H1 (cell line): ENCODE data around the gene ARHGEF28. TPM values are rescaled to one million over a fixed set of nuclear protein-coding genes. Genes with fewer than 3 reads are reported as not detected.

ENCODE experiments used
- CTCF ChIA-PET: fragments of 300-600 bp; sonication (Branson Sonifier 250); formaldehyde crosslinking; loops from one replicate; lab custom pipeline; 2021; ENCODE audit not compliant: partially characterized antibody; lab: Charles Lee
- POLR2A ChIA-PET: fragments of 300-600 bp; sonication (Branson Sonifier 250); formaldehyde crosslinking; loops from one replicate; lab custom pipeline; 2021; ENCODE audit warnings: inconsistent platforms; ENCODE audit not compliant: partially characterized antibody; lab: Charles Lee
- DNase-seq, 2 experiments: peaks; one replicate each; pipeline versions ENCODE4 v3.0.0 to v3.0.0-alpha.2; 2010 to 2022; ENCODE audit warnings: low spot score in 2 of 2, low read depth in 1 of 2, mixed read lengths in 1 of 2
- FAIRE-seq: peaks from 2 replicates; lab custom pipeline; 2011; peaks lifted over from hg19 to GRCh38; lab: Jason Lieb, UNC
- H2AFZ ChIP-seq: 2 replicates; pipeline ENCODE4 v1.8.1; 2012; ENCODE audit warnings: low read length, inconsistent platforms
- H2AK5ac ChIP-seq: 2 replicates; pipeline ENCODE4 v1.6.1; 2013; ENCODE audit warnings: low read depth, low read length
- H2BK120ac ChIP-seq: replicated peaks from 2 replicates; pipeline ENCODE3; 2013; ENCODE audit warnings: low read depth, low read length, inconsistent platforms
- H2BK12ac ChIP-seq: 2 replicates; pipeline ENCODE4 v1.6.1; 2013; ENCODE audit warnings: low read depth, low read length
- H2BK15ac ChIP-seq: 2 replicates; pipeline ENCODE4 v1.6.1; 2013; ENCODE audit warnings: low read length
- H2BK20ac ChIP-seq: 2 replicates; pipeline ENCODE4 v1.6.1; 2013; ENCODE audit warnings: low read length
- H2BK5ac ChIP-seq: 2 replicates; pipeline ENCODE4 v1.6.1; 2013; ENCODE audit warnings: low read depth, low read length
- H3K14ac ChIP-seq: 2 replicates; pipeline ENCODE4 v1.6.1; 2013; ENCODE audit warnings: inconsistent platforms; ENCODE audit not compliant: insufficient read length
- H3K18ac ChIP-seq: 2 replicates; pipeline ENCODE4 v1.6.1; 2013; ENCODE audit warnings: low read length; ENCODE audit errors: extremely low read depth
- H3K23ac ChIP-seq: 2 replicates; pipeline ENCODE4 v1.6.1; 2013; ENCODE audit warnings: inconsistent platforms; ENCODE audit not compliant: insufficient read length
- H3K23me2 ChIP-seq: 2 replicates; pipeline ENCODE4 v1.6.1; 2013; ENCODE audit warnings: low read depth, low read length
- H3K27ac ChIP-seq: 2 replicates; pipeline ENCODE4 v1.6.1; 2011; ENCODE audit warnings: low read depth, low read length, inconsistent platforms
- H3K27me3 ChIP-seq, 4 experiments: replicated peaks in 1 of 4; 1 replicate in 1 of 4; 2 replicates in 3 of 4; pipeline versions ENCODE4 v1.6.1 to v1.8.1; 2011 to 2013; ENCODE audit warnings: low read length in 3 of 4, mild to moderate bottlenecking in 3 of 4, inconsistent platforms in 2 of 4, mixed read lengths in 2 of 4, moderate library complexity in 1 of 4; ENCODE audit not compliant: control insufficient read depth in 3 of 4, insufficient read depth in 3 of 4; ENCODE audit errors: extremely low read depth in 1 of 4
- H3K36me3 ChIP-seq, 4 experiments: 2 replicates each; pipeline versions ENCODE4 v1.6.1 to v1.8.1; 2011 to 2013; ENCODE audit warnings: mild to moderate bottlenecking in 4 of 4, low read length in 3 of 4, moderate library complexity in 2 of 4, control low read depth in 1 of 4, inconsistent platforms in 1 of 4; ENCODE audit not compliant: insufficient read depth in 4 of 4, control insufficient read depth in 2 of 4
- H3K4ac ChIP-seq: replicated peaks from 2 replicates; pipeline ENCODE3; 2013; ENCODE audit warnings: low read length, low read depth, mixed read lengths, inconsistent platforms; ENCODE audit not compliant: insufficient read length
- H3K4me1 ChIP-seq, 4 experiments: replicated peaks in 1 of 4; 1 replicate in 1 of 4; 2 replicates in 3 of 4; pipeline versions ENCODE4 v1.6.1 to v1.8.1; 2011 to 2013; ENCODE audit warnings: low read length in 3 of 4, inconsistent platforms in 2 of 4, mixed read lengths in 1 of 4; ENCODE audit not compliant: insufficient read depth in 4 of 4, control insufficient read depth in 3 of 4
- H3K4me2 ChIP-seq, 2 experiments: 2 replicates each; pipeline versions ENCODE4 v1.6.1 to v1.8.1; 2011 to 2013; ENCODE audit warnings: low read depth in 2 of 2, low read length in 2 of 2, control low read depth in 1 of 2, inconsistent platforms in 1 of 2, mild to moderate bottlenecking in 1 of 2; ENCODE audit not compliant: insufficient read depth in 1 of 2
- H3K4me3 ChIP-seq, 4 experiments: fragments of 200-600, 300-600 bp in 1 of 4; sonication (generic), shearing (Covaris generic), sonication (Bioruptor Twin) in 1 of 4; 2 replicates each; pipeline versions ENCODE4 v1.5.1 to v1.8.1; 2011 to 2016; ENCODE audit warnings: low read length in 4 of 4, low read depth in 3 of 4, control low read depth in 2 of 4, inconsistent platforms in 2 of 4, mild to moderate bottlenecking in 2 of 4, mixed read lengths in 1 of 4, moderate library complexity in 1 of 4; ENCODE audit not compliant: insufficient read depth in 2 of 4; ENCODE audit errors: extremely low read depth in 1 of 4
- H3K56ac ChIP-seq: replicated peaks from 2 replicates; pipeline ENCODE3; 2013; ENCODE audit warnings: low read depth, mild to moderate bottlenecking, mixed read lengths, low read length, inconsistent platforms; ENCODE audit not compliant: insufficient read length
- H3K79me1 ChIP-seq: 2 replicates; pipeline ENCODE4 v1.6.1; 2013; ENCODE audit warnings: low read depth, low read length, control low read depth
- H3K79me2 ChIP-seq, 2 experiments: 2 replicates each; pipeline versions ENCODE4 v1.6.1 to v1.8.1; 2012 to 2013; ENCODE audit warnings: low read length in 2 of 2, mild to moderate bottlenecking in 2 of 2, inconsistent platforms in 1 of 2; ENCODE audit not compliant: insufficient read depth in 2 of 2, control insufficient read depth in 1 of 2
- H3K9ac ChIP-seq, 4 experiments: replicated peaks in 1 of 4; 1 replicate in 1 of 4; 2 replicates in 3 of 4; pipeline versions ENCODE4 v1.6.1 to v1.8.1; 2011 to 2013; ENCODE audit warnings: low read depth in 3 of 4, low read length in 3 of 4, control low read depth in 2 of 4, mild to moderate bottlenecking in 2 of 4, moderate library complexity in 2 of 4, inconsistent platforms in 1 of 4; ENCODE audit errors: extremely low read depth in 1 of 4
- H3K9me3 ChIP-seq, 2 experiments: 2 replicates each; pipeline versions ENCODE4 v1.6.1 to v1.8.1; 2012 to 2013; ENCODE audit warnings: mild to moderate bottlenecking in 2 of 2, moderate library complexity in 2 of 2, control low read depth in 1 of 2, inconsistent platforms in 1 of 2, low read depth in 1 of 2, low read length in 1 of 2, mixed read lengths in 1 of 2; ENCODE audit not compliant: insufficient read depth in 2 of 2
- H4K20me1 ChIP-seq, 2 experiments: replicated peaks in 1 of 2; 2 replicates each; pipeline versions ENCODE3 to v1.8.1; 2011 to 2013; ENCODE audit warnings: inconsistent platforms in 2 of 2, low read length in 2 of 2, mild to moderate bottlenecking in 1 of 2; ENCODE audit not compliant: insufficient read depth in 2 of 2, control insufficient read depth in 1 of 2
- H4K5ac ChIP-seq: 2 replicates; pipeline ENCODE4 v1.6.1; 2013; ENCODE audit warnings: low read length, low read depth, mixed read lengths, inconsistent platforms; ENCODE audit not compliant: insufficient read length
- H4K8ac ChIP-seq: 2 replicates; pipeline ENCODE4 v1.8.0; 2013; ENCODE audit warnings: mild to moderate bottlenecking, moderate library complexity, low read length, inconsistent platforms; ENCODE audit not compliant: insufficient read depth; ENCODE audit errors: extremely low read depth
- H4K91ac ChIP-seq: replicated peaks from 2 replicates; pipeline ENCODE3; 2013; ENCODE audit warnings: low read length, mixed read lengths, inconsistent platforms; ENCODE audit not compliant: insufficient read length
- RAD21 ChIP-seq, 2 experiments: IDR thresholded peaks in 1 of 2; conservative IDR thresholded peaks in 1 of 2; 2 replicates each; pipeline ENCODE4 v1.6.1; 2011; ENCODE audit warnings: low read depth in 2 of 2, low read length in 2 of 2, improper control_type of control experiment in 1 of 2, inconsistent platforms in 1 of 2, mild to moderate bottlenecking in 1 of 2, moderate library complexity in 1 of 2
- RXRA ChIP-seq: IDR thresholded peaks from 2 replicates; pipeline ENCODE4 v1.6.1; 2011; ENCODE audit warnings: low read depth, mild to moderate bottlenecking, low read length, moderate library complexity; ENCODE audit not compliant: insufficient read depth
- SP1 ChIP-seq: IDR thresholded peaks from 2 replicates; pipeline ENCODE4 v1.6.1; 2011; ENCODE audit warnings: low read depth, low read length
- WGBS, 2 experiments: shearing (Covaris generic) in 1 of 2; methylation state at CpG; one replicate each; pipeline versions ENCODE4 v1.1.6 to v1.1.7; 2013 to 2015; ENCODE audit warnings: low lambda C conversion rate in 2 of 2, mixed read lengths in 2 of 2, inconsistent platforms in 1 of 2, low coverage in 1 of 2, missing lambda C conversion rate in 1 of 2; ENCODE audit not compliant: insufficient replicate concordance in 2 of 2, insufficient coverage in 1 of 2, insufficient read length in 1 of 2; ENCODE audit errors: extremely low coverage in 1 of 2, missing lambda C conversion rate in 1 of 2; 5-methylcytosine and 5-hydroxymethylcytosine counted together
- polyA plus RNA-seq, 7 experiments: library from polyadenylated mRNA; depleted of rRNA in 3 of 7; stranded (reverse) in 5 of 7; unstranded in 2 of 7; fragments of >200 nt in 5 of 7; fragments of 200-250 nt in 2 of 7; gene quantifications; 1 replicate in 5 of 7; 2 replicates in 1 of 7; 4 replicates in 1 of 7; pipeline versions ENCODE4 v1.2.1 to v1.2.3, GENCODE V29; 2011 to 2013; ENCODE audit warnings: missing spikeins in 2 of 7, mixed read lengths in 2 of 7
- total RNA-seq: library from RNA; stranded (reverse); fragmentation: NEBNext Ultra II Directional; extraction: Animal tissue kit (Norgen Biotek cat#: 25700); gene quantifications from 2 replicates; pipeline ENCODE4 v1.2.1, GENCODE V29; 2021
- TF ChIP-seq, protein P1 (sequence below), 3 experiments: IDR thresholded peaks; 1 replicate in 2 of 3; 2 replicates in 1 of 3; pipeline versions ENCODE4 v1.5.1 to v1.6.1; 2011; ENCODE audit warnings: low read length in 3 of 3, mild to moderate bottlenecking in 3 of 3, inconsistent platforms in 2 of 3, low read depth in 1 of 3, moderate library complexity in 1 of 3; ENCODE audit not compliant: insufficient read depth in 1 of 3; ENCODE audit errors: control extremely low read depth in 1 of 3

The ARHGEF28 gene
- total and polyA plus RNA-seq, 2 of the 8 experiments (the other 6 are each of a cell fraction or from before 2014, with no cell fraction given): 0.33 to 1.0 TPM

DNA sequence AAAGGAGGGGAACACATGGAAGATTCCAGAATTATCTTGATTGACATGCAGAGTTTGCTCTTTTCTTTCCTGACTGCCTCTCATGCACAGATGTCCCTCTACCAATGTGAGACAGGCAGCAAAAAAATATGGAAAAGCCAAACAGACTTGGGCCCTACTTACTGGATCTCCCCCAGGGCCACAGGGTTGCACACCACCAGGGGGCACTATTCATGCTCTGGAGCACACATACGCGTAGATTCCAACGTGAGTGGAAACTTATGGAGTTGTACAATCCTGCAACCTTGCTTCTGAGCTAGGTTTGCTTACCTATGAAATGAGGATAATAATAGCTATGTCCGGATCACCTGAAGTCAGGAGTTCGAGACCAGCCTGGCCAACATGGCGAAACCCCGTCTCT lies 319.5 kb downstream of the ARHGEF28 start:
- Histone ChIP-seq H3K56ac (no peak overlapping the region), H2BK15ac (no peak overlapping the region), H2AK5ac (no peak overlapping the region), H2BK120ac (no peak overlapping the region), H3K79me2 (no peaks in the 10 kb centered on the region), H3K27ac (no peak overlapping the region), H3K23me2 (no peaks in the 10 kb centered on the region), H3K4ac (no peak overlapping the region), H4K5ac (no peak overlapping the region), H4K91ac (no peak overlapping the region), H3K23ac (no peak overlapping the region), H3K36me3 (no peaks in the 10 kb centered on the region), H2BK12ac (no peak overlapping the region), H4K20me1 (no peaks in the 10 kb centered on the region), H2BK5ac (no peak overlapping the region), H3K18ac (no peak overlapping the region), H3K27me3 (no peaks in the 10 kb centered on the region), H3K79me1 (no peaks in the 10 kb centered on the region), H3K14ac (no peak overlapping the region), H3K9ac (no peak overlapping the region), H3K9me3 (peaks cover 0 to 3% of the 10 kb centered on the region in 2 experiments; a peak in 1 of 4 replicates), H2BK20ac (no peak overlapping the region), H3K4me3 (no peak overlapping the region), H2AFZ (no peak overlapping the region), H4K8ac (no peak overlapping the region), H3K4me1 (no peaks in the 10 kb centered on the region), H3K4me2 (no peak overlapping the region)
- FAIRE-seq (no peak), DNase-seq (peak in 1 of 2 experiments; percentile 76)
- ChIA-PET CTCF (interaction anchor here (0.5 to 2.5 kb wide), 32 partner anchors 8 to 704 kb away, joined by 3 to 12 read pairs (median 4); partner anchors contain the start of gene ENC1), POLR2A (no interaction called here)
- TF ChIP-seq SP1 (no peak), RXRA (no peak), RAD21 (IDR thresholded peaks at IDR 0.05 in 1 of 2, conservative IDR thresholded peaks at IDR 0.05 in 1 of 2; ENCODE audit: low read depth in 2 of 2, low read length in 2 of 2) (peak; percentile 44 to 61)
- TF ChIP-seq, protein P1, sequence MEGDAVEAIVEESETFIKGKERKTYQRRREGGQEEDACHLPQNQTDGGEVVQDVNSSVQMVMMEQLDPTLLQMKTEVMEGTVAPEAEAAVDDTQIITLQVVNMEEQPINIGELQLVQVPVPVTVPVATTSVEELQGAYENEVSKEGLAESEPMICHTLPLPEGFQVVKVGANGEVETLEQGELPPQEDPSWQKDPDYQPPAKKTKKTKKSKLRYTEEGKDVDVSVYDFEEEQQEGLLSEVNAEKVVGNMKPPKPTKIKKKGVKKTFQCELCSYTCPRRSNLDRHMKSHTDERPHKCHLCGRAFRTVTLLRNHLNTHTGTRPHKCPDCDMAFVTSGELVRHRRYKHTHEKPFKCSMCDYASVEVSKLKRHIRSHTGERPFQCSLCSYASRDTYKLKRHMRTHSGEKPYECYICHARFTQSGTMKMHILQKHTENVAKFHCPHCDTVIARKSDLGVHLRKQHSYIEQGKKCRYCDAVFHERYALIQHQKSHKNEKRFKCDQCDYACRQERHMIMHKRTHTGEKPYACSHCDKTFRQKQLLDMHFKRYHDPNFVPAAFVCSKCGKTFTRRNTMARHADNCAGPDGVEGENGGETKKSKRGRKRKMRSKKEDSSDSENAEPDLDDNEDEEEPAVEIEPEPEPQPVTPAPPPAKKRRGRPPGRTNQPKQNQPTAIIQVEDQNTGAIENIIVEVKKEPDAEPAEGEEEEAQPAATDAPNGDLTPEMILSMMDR (IDR thresholded peaks at IDR 0.05; ENCODE audit: control extremely low read depth in 1 of 3, insufficient read depth in 1 of 3, low read depth in 1 of 3, low read length in 3 of 3): peak; percentile 50 to 72 (median 69)
- WGBS, 2 experiments: 85% methylated on average over 7 of the region's 7 CpGs; no CpG with 5 or more reads in 1 of the 2 experiments
